Hematopoietic multipotent progenitor cell treated with erythropoietin and hydrocortisone succinate and interleukin-3 and kit ligand, for 17 days (in vitro differentiated cells): ENCODE data around the gene MRLN.
"Not testable (repeated sequence)": the region's sequence is repeated elsewhere in the genome, so short reads cannot be mapped to it uniquely, and the experiment has no call there.

Source experiments
- DNase-seq: peaks from one replicate; pipeline ENCODE4 v3.0.0-alpha.2; 2015; ENCODE audit warnings: low spot score

MRLN gene

DNA sequence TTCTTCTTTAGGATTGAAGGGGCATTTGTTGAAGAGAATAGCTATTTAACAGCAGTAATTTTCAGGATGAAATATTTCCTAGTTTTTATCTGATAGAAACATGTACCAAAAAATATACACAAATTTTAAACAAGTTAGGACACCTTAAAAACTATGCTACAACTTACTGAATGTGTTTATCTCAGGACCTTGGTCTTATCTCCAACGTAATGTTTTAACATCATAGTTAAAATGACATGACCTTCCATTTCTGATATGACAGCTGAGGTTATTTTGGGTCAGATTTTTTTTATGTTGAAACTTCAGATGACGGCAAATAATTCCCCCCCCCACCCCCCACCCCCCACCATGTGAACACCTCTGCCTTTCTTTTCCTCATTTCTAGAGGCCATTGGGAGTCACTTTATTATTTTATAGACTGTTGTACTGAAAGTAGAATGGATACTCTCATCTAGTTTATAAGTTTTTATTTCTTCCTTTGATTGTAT lies 8.0 kb downstream of the MRLN start:
- no peak for DNase-seq

DNA sequence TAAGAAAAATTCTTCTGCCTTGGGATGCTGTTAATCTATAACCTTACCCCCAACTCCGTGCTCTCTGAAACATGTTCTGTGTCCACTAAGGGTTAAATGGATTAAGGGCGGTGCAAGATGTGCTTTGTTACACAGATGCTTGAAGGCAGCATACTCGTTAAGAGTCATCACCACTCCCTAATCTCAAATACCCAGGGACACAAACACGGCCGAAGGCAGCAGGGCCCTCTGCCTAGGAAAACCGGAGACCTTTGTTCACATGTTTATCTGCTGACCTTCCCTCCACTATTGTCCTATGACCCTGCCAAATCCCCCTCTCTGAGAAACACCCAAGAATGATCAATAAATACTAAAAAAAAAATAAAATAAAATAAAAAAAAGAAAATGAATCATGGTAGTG lies 8.5 kb downstream of the MRLN start:
- not testable (repeated sequence) for DNase-seq

DNA sequence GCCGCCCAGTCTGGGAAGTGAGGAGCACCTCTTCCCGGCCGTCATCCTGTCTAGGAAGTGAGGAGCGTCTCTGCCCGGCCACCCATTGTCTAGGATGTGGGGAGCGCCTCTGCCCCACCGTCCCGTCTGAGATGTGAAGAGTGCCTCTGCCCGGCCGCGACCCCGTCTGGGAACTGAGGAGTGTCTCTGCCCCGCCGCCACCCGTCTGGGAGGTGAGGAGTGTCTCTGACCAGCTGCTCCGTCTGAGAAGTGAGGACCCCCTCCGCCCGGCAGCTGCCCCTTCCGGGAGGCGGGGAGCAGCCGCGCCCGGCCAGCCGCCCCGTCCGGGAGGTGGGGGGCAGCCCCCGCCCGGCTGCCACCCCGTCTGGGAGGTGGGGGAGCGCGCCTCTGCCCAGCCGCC lies 9.1 kb downstream of the MRLN start:
- DNase-seq, result not testable (repeated sequence)

DNA sequence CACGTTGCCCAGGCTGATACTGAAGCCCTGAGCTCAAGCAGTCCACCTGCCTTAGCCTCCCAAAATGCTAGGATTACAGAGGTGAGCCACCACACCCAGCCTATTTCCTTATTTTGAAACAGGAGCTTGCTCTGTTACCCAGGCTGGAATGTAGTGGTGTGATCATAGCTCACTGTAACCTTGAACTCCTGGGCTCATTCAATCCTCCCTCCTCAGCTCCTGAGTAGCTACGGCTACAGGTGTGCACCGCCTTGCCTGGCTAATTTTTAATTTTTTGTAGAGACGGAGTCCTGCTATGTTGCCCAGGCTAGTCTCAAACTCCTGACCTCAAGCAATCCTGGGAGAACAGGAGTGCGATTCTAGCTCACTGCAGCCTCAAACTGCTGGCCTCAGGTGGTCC lies 11.7 kb downstream of the MRLN start:
- DNase-seq, result no peak

DNA sequence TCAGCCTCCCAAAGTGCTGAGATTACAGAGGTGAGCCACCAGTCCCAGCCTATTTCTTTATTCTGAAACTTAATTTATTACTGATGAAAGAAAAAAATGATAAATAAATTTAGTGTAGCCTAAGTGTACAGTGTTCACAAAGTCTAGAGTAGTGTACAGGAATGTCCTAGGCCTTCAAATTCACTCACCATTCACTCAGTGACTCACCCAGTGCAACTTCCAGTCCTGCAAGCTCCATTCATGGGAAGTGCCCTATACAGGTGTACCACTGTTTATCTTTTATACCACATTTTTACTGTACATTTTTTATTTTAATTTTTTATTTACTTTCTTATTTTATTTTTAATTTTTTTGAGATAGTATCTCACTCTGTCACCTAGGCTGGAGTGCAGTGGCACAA lies 12.2 kb downstream of the MRLN start:
- no peak for DNase-seq

DNA sequence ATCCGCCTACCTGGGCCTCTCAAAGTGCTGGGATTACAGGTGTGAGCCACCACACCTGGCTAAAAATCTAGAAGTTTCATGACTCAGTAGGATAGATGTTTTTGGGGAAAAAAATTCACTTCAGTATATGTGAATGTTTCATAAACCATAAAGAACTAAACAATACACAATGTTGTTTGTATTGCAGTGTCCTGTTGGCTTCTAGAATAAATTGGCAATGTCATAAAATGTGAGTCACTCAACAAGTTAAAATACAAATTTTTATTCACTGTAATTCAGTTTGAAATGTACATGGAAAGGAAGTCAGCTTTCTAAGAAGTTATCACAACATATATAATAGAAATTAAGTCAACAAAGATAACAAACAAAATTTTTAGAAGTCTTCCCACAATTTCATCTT lies 16.5 kb downstream of the MRLN start:
- no peak for DNase-seq

DNA sequence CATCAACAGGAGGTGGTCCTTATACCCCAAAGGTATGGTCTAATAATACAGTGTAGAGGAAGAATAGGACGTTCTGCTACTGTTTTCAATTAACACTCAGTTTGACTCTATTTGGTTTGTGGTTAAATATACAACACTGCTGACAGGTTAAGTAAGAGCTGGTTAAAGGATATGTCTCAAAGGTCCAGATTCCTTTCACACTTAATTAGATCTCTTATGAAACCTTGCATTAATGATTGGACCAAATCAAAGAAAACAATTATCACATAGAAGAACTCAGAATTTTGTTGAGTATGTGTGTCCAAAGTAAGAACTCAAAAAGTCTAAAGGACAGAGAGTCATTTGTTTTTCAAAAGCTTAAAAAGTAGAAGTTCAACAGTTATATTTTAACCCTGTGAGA lies 18.0 kb downstream of the MRLN start:
- no peak for DNase-seq

DNA sequence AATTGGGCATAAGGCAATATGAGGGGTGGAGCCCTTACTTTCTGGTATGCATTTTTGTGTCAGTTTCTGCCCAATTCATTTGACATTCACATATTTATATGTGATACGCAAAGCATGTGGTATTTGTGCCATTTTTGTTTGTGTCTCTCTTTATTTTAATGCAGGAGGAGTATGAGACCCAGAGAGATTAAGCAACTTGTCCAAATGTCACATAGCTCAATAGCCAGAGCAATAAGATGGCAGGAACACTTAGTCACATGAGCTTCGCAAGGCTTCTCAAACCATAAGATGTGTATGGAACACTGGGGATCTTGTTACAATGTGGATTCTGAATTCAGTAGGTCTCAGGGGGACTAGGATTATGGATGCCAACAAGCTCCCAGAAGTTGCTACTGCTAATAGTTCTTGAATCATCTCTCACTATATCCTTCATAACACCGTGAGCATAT lies 19.2 kb downstream of the MRLN start:
- DNase-seq, result no peak

DNA sequence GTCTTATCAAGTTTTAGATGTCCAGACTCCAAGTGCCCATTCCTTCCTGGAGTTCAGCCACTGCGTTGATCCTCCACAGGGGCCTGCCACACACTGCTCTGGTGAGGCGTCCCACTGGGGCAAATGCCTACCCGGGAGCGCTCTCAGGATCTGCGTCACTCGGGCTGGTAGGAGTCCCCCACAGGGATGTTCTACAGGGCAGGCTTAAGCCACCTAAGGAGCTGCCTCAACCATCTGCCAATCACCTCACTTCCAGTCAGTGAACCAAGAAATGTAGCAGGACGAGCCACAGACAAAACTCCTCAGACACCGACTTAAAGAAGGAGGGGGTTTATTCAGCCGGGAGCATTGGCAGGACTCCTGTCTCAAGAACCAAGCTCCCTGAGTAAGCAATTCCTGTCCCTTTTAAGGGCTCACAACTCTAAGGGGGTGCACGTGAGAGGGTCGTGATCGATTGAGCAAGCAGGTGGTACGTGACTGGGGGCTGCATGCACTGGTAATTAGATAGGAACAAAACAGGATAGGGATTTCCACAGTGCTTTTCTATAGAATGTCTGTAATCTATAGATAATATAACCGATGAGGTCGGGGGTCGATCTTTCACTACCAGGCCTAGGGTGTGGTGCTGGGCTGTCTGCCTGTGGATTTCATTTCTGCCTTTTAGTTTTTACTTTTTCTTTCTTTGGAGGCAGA lies 19.8 kb downstream of the MRLN start:
- DNase-seq, result not testable (repeated sequence)

DNA sequence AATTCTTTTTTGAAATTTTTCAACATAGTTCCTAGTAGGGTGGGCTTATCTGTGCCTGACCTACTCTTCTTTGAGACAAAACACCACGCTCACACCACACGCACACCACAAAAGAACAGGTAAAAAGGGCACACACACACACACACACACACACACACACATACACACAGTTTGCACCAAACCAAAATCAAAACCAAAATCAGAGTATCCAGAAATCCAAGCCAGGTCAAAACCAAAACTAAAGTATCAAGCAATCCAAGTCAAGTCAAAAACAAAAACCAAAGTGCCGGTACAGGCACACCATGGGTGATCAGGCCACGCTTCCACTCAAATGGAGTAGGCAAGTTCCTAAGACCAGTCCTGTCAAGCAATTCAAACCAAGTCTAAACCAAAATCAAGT lies 20.4 kb downstream of the MRLN start:
- DNase-seq, result not testable (repeated sequence)

DNA sequence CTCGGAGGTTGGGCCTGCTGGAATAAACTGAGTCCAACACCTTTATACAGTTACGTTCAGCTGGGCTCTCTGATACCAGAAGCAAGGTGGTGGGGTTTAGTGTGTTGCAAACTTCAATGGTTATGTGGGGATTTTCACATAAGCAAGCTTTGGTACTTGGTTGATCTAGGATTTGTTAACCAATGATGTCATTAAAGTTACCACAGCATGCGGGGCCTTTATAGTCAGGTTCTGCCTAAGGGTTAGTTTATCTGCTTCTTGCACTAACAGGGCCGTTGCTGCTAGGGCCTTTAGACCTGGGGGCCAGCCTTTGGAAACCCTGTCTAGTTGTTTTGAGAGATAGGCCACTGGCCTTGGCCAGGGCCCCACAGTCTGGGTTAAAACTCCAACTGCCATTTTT lies 24.1 kb downstream of the MRLN start:
- DNase-seq, result not testable (repeated sequence)

DNA sequence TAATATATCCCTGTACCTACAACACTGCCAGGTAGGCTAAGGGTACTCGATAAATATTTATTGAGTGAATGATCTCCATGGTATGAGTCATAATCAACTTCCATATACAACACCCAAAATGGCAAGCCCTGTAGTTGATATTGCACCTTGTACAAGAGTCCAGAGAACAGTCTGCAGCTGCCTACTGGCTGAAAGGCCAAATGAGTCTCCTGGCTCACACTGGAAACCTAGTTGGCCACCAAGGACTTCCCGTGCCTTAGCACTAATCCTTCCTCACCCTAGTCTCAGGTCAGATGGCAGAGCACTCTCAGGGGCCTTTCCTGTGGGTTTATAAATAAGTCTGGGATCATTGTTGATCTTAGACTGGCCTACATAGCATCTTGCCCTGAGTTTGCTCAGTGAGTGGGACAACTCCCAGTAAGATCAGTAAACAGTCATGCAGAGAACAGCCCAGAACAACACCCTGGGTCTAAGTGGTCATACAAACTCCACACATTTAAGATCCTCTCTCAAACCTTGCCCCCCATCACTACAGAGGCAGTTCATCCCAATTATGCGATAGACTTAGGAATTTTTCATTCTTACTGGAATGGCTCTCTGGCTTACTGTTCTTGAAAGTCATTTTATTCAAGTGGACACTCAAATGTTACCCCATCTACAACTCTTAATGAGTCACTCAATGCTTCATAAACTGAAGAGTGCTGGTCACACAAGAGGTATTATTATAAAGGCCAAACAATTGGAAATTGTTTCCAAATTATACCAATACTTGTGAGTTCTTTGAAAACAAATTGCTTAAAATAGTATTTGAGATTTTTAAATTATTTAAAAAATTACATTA lies 28.9 kb downstream of the MRLN start:
- DNase-seq, result no peak

DNA sequence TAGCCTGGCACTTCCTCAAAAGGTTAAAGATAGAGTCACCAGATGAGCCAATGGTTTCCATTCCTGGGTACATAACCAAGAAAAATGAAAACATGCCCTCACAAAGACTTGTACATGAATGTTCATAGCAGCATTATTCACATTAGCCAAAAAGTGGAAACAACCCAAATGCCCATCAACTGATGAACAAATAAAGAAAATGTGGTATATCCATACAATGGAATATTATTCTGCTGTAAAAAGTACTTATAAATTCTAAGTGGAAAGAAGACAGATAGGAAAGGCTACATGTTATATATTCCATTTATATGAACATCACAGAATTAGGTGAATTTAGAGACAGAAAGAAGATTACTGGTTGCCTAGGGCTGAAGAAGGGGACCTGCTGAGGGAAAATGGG lies 32.9 kb downstream of the MRLN start:
- no peak for DNase-seq

DNA sequence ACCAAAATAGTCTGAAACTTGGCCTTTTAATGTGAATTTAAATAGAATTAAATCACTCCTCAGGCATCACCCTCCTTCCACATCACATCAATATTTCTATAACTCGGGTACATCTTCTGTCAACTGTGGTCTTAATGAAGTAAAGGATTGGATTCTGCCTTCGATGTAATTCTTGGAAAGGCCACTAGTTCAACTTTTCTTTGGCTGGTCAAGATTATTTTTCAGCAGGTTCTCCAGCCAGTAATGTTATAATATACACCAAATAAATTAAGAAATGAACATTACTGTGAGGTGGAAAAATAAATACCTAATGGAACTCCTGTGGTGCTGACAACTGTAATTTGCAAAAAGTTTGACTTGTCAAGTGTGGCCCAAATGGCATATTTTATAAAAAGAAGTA lies 33.9 kb downstream of the MRLN start:
- no peak for DNase-seq

DNA sequence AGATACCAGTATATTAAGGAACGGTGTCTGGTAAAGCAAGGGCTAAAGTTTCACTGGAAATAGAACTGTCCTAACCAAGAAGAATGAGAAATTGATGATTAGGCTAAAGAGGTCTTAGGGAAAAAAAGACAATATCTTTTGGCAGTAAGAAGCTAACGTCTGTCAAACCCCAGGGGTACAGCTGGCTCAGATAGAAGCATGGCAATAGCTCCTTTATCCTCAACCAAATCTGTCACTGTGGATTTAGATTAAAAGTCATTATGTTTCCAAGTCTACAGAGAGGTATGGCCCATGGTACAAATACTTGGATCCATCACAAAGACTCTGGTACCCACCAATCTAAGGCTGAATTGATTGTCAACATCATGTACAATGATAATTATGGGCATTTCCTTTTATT lies 35.0 kb downstream of the MRLN start:
- DNase-seq, result no peak

DNA sequence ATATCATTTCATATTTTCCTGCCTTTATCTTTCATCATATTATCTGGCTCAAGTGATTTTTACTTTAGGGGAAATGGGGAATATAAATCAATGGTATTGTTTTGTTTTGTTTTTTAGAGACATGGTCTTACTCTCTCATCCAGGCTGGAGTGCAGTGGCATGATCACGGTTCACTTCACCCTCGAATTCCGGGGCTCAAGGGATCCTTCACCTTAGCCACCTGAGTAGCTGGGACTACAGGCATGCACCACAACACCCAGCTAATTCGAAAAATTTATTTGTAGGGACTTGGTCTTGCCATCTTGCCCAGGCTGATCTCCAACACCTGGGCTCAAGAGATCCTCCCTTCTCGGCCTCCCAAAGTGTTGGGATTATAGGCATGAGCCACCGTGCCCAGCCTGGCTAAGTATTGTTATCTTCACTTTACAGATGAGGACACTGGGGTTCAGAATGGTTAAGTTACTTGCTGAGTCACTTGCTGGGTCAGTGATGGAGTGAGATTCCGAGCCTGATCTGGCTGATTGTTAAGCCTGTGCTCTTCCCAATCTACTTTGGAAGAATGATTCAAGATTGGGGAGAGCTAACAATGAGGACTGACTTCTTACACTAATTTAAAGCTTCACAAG lies 39.9 kb downstream of the MRLN start:
- DNase-seq, result no peak

DNA sequence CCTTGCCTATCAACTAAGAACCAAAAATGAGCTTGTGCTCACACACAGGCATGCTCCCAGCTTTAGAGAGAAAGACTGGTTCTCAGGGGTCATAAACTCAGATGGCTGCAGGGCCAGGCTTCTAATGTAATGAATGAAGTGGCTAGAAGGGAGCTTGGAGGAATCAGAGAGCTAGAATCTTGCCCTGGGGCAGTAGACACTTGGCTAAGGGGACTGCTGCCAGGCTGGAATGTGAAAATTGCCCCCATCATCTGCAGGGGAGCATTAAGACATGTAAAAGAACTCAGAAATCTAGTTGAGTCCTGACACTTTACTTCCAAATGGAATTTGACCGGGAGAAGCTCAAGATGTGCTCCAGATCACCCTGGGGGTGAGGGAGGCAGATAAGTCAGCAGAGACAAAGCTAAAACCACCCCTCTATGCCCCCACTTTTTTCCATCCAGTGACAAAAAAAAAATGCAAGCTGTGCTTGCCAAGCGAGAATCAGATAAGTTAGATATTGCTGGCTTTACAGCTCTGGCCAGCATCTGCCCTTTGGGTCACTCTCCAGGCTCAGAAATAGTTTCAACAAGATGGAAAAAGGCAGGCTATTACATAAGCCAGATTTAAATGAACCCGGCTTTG lies 41.3 kb downstream of the MRLN start:
- no peak for DNase-seq

DNA sequence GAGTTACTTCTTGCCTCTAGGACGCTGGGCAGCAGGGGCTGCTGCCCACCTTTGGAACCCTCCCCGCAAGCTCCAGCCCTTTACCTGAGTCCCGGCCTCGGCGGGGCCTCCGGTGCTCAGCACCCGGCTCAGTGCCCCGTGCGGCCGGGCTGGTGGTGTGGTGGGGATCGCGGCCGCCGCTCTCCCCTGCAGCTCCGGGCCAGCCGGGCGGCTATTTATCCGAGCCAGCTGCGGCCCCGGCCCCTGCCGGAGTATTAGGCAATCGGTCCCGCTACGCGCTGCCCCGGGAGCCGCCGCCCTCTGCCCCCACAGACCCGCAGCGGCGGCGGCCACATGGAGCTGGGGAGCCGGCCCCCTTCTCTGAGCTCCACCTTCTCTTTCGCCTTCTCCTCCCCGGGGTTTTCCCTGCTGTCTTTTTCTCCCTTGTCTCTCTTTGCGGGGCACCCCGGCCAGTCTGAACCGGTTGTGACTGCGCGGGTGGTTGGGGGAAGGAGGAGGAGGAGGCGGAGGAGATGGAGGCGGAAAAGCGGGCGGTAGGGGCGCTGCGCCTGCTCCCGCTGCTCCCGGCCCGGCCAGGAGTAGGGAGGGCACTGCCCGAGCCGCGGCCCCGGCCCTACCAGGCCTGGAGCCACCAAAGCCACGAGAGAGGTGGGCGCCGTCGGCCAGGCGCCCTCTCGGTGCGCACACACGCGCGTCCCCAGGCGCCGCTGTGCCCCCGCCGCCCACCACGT lies 43.7 kb downstream of the MRLN start, which contains the start of gene SLC16A9:
Gene SLC16A9, minus strand, starts transcription at position 456 of the 731 bp plus-strand sequence. CDS start 25,559 bp downstream, outside the sequence.
- DNase-seq, result no peak

DNA sequence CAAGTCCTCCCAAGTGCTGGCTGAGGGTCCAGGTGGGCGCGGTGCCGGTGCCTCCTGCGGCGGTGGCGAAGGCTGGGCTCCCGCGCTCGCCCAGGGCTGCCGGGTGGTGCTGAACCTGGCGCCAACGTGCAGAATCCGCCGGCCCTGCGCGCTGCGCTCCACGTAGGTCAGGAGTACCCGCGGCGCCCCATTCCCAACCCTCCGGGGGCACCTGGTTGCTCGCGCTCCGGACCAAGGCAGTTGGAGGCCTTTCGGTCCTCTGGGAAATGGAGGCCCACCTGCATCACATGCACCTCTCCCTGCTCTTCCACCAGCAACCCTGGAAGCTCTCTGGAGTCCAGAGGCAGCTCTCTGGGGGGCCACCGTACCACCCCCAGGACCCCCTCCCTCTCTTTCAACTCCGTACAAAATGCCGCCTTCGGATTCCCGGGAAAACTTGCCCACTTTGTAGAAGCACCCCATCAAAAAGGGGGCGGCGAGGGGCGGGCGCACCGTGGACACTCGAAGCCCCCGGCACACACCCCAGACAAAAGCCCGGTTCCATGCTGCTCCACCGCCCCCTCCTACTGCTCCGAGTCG lies 44.4 kb downstream of the MRLN start:
- DNase-seq, result no peak

DNA sequence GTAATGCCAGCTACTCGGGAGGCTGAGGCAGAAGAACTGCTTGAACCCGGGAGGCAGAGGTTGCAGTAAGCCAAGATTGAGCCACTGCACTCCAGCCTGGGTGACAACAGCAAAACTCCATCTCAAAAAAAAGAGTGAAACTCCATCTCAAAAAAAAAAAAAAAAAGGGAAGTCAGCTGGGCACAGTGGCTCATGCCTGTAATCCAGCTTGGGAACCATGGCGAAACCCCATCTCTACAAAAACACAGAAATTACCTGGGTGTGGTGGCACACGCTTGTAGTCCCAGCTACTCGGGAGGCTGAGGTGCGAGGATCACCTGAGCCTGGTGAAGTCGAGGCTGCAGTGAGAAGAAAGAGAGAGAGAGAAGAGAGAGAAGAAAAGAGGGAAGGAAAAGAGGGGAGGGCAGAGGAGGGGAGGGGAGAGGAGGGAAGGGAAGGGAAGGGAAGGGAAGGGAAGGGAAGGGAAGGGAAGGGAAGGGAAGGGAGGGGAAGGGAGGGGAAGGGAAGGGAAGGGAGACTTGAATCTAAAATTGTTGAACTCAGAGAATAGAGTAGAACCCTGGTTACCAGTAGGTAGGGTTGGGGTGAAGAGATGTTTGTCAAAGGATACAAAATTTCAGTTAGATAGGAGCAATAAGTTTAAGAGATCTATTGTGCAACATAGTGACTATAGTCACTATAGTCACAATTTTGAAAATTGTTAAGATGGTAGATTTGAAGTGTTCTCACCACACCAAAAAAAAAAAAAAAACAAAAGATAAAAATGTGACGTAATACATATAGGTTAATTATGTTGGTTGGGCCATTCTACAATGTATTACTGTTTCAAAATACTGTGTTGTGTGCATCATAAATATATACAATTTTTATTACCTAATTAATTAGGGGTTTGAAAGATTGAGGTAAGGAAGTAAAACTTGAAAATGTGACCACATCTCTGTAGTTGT lies 46.1 kb downstream of the MRLN start:
- DNase-seq, result no peak
